ENCODE measurements around the gene RPUSD3.

Gene RPUSD3

DNA sequence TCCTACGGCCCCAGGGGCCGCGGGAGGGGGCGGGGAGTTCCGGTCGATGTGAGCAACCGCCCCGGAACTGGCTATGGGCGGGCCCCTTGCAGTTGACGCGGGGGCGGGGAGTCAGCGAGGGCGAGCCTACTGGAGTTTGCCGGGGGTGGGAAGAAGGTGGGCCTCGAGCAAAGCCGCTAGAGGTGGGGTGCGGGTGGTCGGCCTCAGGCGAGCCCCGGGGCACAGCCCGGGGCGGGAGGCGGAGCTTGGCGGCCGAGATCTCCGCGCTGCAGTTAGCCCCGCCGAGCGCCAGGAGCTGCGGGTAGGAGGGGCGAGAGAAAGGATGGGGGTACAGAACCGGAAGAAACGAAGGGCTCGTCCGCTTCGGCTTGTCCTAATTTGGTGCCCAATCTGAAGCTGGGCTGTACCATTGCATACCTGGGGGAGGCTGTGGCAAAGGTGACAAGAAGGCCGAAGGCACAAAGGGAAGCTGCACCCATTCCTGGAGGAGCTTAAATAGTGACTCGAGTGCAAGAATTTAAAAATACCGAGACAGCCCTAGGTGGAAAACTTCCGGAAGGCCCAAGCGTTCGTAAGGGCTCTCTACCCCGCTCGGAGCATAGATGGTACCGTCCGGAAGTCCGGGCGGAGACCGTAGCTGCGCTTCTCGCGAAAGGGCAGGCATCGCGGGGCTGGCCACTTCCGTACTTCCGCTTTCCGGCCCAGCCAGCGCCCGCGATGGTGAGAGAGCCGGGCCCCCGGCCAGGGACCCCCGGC, 51.2 kb downstream of the RPUSD3 start, which contains the start of the genes ARPC4 and TADA3:
Gene ARPC4, plus strand, starts transcription at position 678 of the 756 bp plus-strand sequence. Its CDS starts 40 bp downstream, at position 718.
Gene TADA3, minus strand, starts transcription at position 69 of the 756 bp plus-strand sequence. CDS start 1,007 bp downstream, outside the sequence.
- Histone ChIP-seq H3K27ac (ENCODE audit: low read depth, low read length) (peak within 1 kb of the TSS; percentile 86), H4K20me1 (ENCODE audit: low read depth, low read length) (peaks cover 8% of the 10 kb centered on the region; the same call in 1 of the 2 replicates), H3K4me2 (ENCODE audit: low read depth, low read length, poor library complexity, severe bottlenecking) (peak within 1 kb of the TSS; percentile 89), H2AFZ (ENCODE audit: low read depth, low read length, severe bottlenecking) (peak within 1 kb of the TSS; percentile 69), H3F3A (ENCODE audit: insufficient read depth) (peaks cover 8% of the 10 kb centered on the region; the same call in 1 of the 2 replicates), H3K27me3 (ENCODE audit: low read length) (no peaks in the 10 kb centered on the region), H3K79me2 (ENCODE audit: insufficient read depth, low read length) (peaks cover 52% of the 10 kb centered on the region), H3K4me3 (ENCODE audit: insufficient read depth, low read length, poor library complexity, severe bottlenecking) (peak within 1 kb of the TSS; percentile 98), H3K9me2 (replicated peaks; ENCODE audit: insufficient read depth, low read length) (no peaks in the 10 kb centered on the region), H3K9me3 (ENCODE audit: insufficient read depth, low read length) (no peaks in the 10 kb centered on the region), H3K9ac (ENCODE audit: low read length) (peak within 1 kb of the TSS; percentile 100), H3K36me3 (ENCODE audit: low read length) (peaks cover 2% of the 10 kb centered on the region; the same call in 1 of the 2 replicates)
- no peak for TF ChIP-seq EZH2phosphoT487 (conservative IDR thresholded peaks at IDR 0.05; ENCODE audit: low read length)
- TF ChIP-seq, protein P1, sequence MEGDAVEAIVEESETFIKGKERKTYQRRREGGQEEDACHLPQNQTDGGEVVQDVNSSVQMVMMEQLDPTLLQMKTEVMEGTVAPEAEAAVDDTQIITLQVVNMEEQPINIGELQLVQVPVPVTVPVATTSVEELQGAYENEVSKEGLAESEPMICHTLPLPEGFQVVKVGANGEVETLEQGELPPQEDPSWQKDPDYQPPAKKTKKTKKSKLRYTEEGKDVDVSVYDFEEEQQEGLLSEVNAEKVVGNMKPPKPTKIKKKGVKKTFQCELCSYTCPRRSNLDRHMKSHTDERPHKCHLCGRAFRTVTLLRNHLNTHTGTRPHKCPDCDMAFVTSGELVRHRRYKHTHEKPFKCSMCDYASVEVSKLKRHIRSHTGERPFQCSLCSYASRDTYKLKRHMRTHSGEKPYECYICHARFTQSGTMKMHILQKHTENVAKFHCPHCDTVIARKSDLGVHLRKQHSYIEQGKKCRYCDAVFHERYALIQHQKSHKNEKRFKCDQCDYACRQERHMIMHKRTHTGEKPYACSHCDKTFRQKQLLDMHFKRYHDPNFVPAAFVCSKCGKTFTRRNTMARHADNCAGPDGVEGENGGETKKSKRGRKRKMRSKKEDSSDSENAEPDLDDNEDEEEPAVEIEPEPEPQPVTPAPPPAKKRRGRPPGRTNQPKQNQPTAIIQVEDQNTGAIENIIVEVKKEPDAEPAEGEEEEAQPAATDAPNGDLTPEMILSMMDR (IDR thresholded peaks at IDR 0.05; ENCODE audit: insufficient read depth, low read length, poor library complexity, severe bottlenecking), result no peak

DNA sequence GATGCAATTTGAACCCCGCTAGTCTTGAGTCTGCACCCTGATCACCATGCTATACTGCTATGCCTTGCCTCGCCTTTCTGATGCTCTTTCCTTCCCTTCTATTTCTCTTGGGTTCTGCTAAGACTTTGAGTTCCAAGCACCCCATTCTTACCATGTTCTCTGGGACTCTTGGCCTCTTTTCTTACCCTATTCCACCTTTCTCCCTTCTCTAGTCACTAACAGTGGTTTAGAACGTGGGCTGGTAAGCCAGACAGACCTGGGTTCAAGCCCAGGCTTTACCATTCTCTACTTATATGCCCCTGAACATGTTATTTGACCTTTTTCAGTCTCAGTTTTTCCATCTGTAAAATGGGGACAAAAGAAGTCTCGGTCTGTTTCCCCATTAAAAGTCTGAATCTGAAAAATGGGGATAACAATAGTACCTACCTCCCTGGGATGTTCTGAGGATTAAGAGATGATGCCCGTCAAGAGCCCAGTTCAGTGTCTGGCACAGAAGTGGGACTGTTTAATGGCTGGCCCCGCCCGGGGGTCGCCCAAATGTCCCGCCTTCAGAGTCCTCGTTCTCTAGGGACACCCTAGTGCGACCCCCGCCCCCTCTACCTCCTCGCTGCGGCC, 51.9 kb downstream of the RPUSD3 start:
- Histone ChIP-seq H2AFZ (ENCODE audit: low read depth, low read length, severe bottlenecking) (peak overlapping the region; percentile 69), H3K36me3 (ENCODE audit: low read length) (no peaks in the 10 kb centered on the region; the same call in 1 of the 2 replicates), H3K79me2 (ENCODE audit: insufficient read depth, low read length) (peaks cover 45% of the 10 kb centered on the region), H3K27ac (ENCODE audit: low read depth, low read length) (peak overlapping the region; percentile 86), H3K9ac (ENCODE audit: low read length) (peak overlapping the region; percentile 100), H3K9me3 (ENCODE audit: insufficient read depth, low read length) (no peaks in the 10 kb centered on the region), H3F3A (ENCODE audit: insufficient read depth) (peaks cover 9% of the 10 kb centered on the region; the same call in 1 of the 2 replicates), H4K20me1 (ENCODE audit: low read depth, low read length) (peaks cover 6% of the 10 kb centered on the region; the same call in 1 of the 2 replicates), H3K4me2 (ENCODE audit: low read depth, low read length, poor library complexity, severe bottlenecking) (peak overlapping the region; percentile 89), H3K9me2 (replicated peaks; ENCODE audit: insufficient read depth, low read length) (no peaks in the 10 kb centered on the region), H3K27me3 (ENCODE audit: low read length) (no peaks in the 10 kb centered on the region), H3K4me3 (ENCODE audit: insufficient read depth, low read length, poor library complexity, severe bottlenecking) (peak overlapping the region; percentile 98)
- TF ChIP-seq, protein P1 (IDR thresholded peaks at IDR 0.05; ENCODE audit: insufficient read depth, low read length, poor library complexity, severe bottlenecking), result no peak
- no peak for TF ChIP-seq EZH2phosphoT487 (conservative IDR thresholded peaks at IDR 0.05; ENCODE audit: low read length)

DNA sequence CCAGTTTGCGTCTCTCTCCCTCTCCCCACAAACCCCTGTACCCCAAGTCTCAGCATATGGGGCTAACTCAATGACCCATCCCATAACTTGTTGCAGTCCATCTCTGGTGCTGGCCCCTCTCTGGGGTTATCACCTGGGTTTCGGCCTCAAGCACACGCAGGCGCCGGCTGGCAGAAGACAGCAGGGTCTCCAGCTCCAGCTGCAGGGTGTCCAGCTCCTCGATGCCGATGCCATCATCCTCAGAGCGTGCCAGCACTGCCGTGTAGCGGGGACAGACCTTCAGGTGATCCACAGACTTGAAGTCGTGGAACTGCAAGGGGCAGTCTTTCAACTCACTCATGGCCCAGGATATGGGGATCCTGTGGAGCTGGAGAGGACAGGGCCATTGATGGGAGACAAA, 52.7 kb downstream of the RPUSD3 start:
- Histone ChIP-seq H3K27ac (ENCODE audit: low read depth, low read length) (peak overlapping the region; percentile 86; the same call in 1 of the 2 replicates), H3K36me3 (ENCODE audit: low read length) (no peaks in the 10 kb centered on the region; the same call in 1 of the 2 replicates), H3K9ac (ENCODE audit: low read length) (peak overlapping the region; percentile 100), H3K4me2 (ENCODE audit: low read depth, low read length, poor library complexity, severe bottlenecking) (peak overlapping the region; percentile 89), H4K20me1 (ENCODE audit: low read depth, low read length) (peaks cover 5% of the 10 kb centered on the region; the same call in 1 of the 2 replicates), H3K4me3 (ENCODE audit: insufficient read depth, low read length, poor library complexity, severe bottlenecking) (peak overlapping the region; percentile 98), H3K79me2 (ENCODE audit: insufficient read depth, low read length) (peaks cover 40% of the 10 kb centered on the region), H3K9me3 (ENCODE audit: insufficient read depth, low read length) (no peaks in the 10 kb centered on the region), H3K9me2 (replicated peaks; ENCODE audit: insufficient read depth, low read length) (no peaks in the 10 kb centered on the region), H2AFZ (ENCODE audit: low read depth, low read length, severe bottlenecking) (no peak overlapping the region), H3K27me3 (ENCODE audit: low read length) (no peaks in the 10 kb centered on the region), H3F3A (ENCODE audit: insufficient read depth) (peaks cover 9% of the 10 kb centered on the region; the same call in 1 of the 2 replicates)
- TF ChIP-seq EZH2phosphoT487 (conservative IDR thresholded peaks at IDR 0.05; ENCODE audit: low read length), result no peak
- TF ChIP-seq, protein P1 (IDR thresholded peaks at IDR 0.05; ENCODE audit: insufficient read depth, low read length, poor library complexity, severe bottlenecking), result no peak
